GM12878 (cell line): Measurements from ENCODE around the gene SEMA3B. TPM values are rescaled to one million over a fixed set of nuclear protein-coding genes. Genes with fewer than 3 reads are reported as not detected.

ENCODE experiments used
- ATAC-seq: fragments of 200-7000 bp; cut with Tn5 transposase; 3 replicates; pipeline ENCODE4 v1.9.1; 2020; ENCODE audit warnings: mild to moderate bottlenecking, moderate library complexity
- BruUV-seq: library from RNA; stranded (reverse); fragments of 400-500 nt; replicated peaks from 2 replicates; lab custom pipeline; 2021; lab: Mats Ljungman, UMichigan
- CTCF ChIA-PET: fragments of 300-600 bp; sonication (Branson Sonifier 250); formaldehyde crosslinking; extraction: SDS; loops from one replicate; lab custom pipeline; 2021; ENCODE audit warnings: inconsistent platforms; lab: Yijun Ruan, JAX
- POLR2A ChIA-PET: fragments of 350-600 bp; formaldehyde crosslinking; extraction: SDS; loops from one replicate; lab custom pipeline; 2021; ENCODE audit warnings: inconsistent platforms; lab: Charles Lee
- RAD21 ChIA-PET: fragments of 300-600 bp; sonication (Branson Sonifier 250); formaldehyde crosslinking; loops from one replicate; lab custom pipeline; 2023; ENCODE audit warnings: antibody characterized with exemption; ENCODE audit not compliant: unreplicated experiment; lab: Charles Lee
- SMC1A ChIA-PET: fragments of 300-600 bp; sonication (Branson Sonifier 250); formaldehyde crosslinking; loops from one replicate; lab custom pipeline; 2023; ENCODE audit not compliant: unreplicated experiment, uncharacterized antibody; lab: Charles Lee
- DNase-seq: peaks from one replicate; pipeline ENCODE4 v3.0.0-alpha.2; 2011; ENCODE audit warnings: low read depth, low spot score
- FAIRE-seq: peaks from 3 replicates; lab custom pipeline; 2011; peaks lifted over from hg19 to GRCh38; lab: Jason Lieb, UNC
- H2AFZ ChIP-seq: 2 replicates; pipeline ENCODE4 v1.6.0; 2011; ENCODE audit warnings: low read depth, low read length, control low read depth; ENCODE audit not compliant: control insufficient read depth
- H3K27ac ChIP-seq: 2 replicates; pipeline ENCODE4 v1.5.1; 2011; ENCODE audit warnings: control low read depth; ENCODE audit not compliant: control insufficient read depth, insufficient read depth
- H3K27me3 ChIP-seq, 2 experiments: replicated peaks in 1 of 2; 2 replicates each; pipeline versions ENCODE4 v1.6.0 to v1.6.1; 2011; ENCODE audit warnings: low read length in 1 of 2; ENCODE audit not compliant: control insufficient read depth in 2 of 2, insufficient read depth in 2 of 2
- H3K36me3 ChIP-seq, 2 experiments: 2 replicates each; pipeline ENCODE4 v1.5.1; 2011; ENCODE audit warnings: low read length in 1 of 2; ENCODE audit not compliant: control insufficient read depth in 2 of 2, insufficient read depth in 2 of 2
- H3K4me1 ChIP-seq: 2 replicates; pipeline ENCODE4 v1.6.1; 2011; ENCODE audit warnings: mild to moderate bottlenecking, low read length, moderate library complexity, mixed read lengths; ENCODE audit not compliant: control insufficient read depth, insufficient read depth
- H3K4me2 ChIP-seq: 2 replicates; pipeline ENCODE4 v1.6.0; 2011; ENCODE audit warnings: control low read depth; ENCODE audit not compliant: control insufficient read depth, insufficient read depth
- H3K4me3 ChIP-seq: fragments of 200-600 bp; sonication (generic); 2 replicates; pipeline ENCODE4 v1.5.1; 2016
- H3K79me2 ChIP-seq: 2 replicates; pipeline ENCODE4 v1.6.0; 2011; ENCODE audit warnings: low read length; ENCODE audit not compliant: control insufficient read depth, insufficient read depth
- H3K9ac ChIP-seq: 2 replicates; pipeline ENCODE4 v1.8.0; 2011; ENCODE audit warnings: low read length, control low read depth, mixed read lengths; ENCODE audit not compliant: control insufficient read depth, insufficient read depth
- H3K9me3 ChIP-seq: replicated peaks from 3 replicates; pipeline ENCODE4 v1.5.1; 2011; ENCODE audit warnings: mild to moderate bottlenecking, low read length; ENCODE audit not compliant: control insufficient read depth, insufficient read depth
- H4K20me1 ChIP-seq: 2 replicates; pipeline ENCODE4 v1.6.0; 2011; ENCODE audit not compliant: control insufficient read depth, insufficient read depth
- NFYB ChIP-seq: IDR thresholded peaks from 2 replicates; pipeline ENCODE4 v1.6.1; 2011; ENCODE audit warnings: low read depth, mild to moderate bottlenecking, low read length, improper control_type of control experiment, moderate library complexity; ENCODE audit not compliant: insufficient read depth
- RAD51 ChIP-seq: fragments of 450-650 bp; IDR thresholded peaks from 2 replicates; pipeline ENCODE4 v1.6.1; 2016; ENCODE audit warnings: moderate library complexity, mild to moderate bottlenecking, inconsistent platforms
- RCOR1 ChIP-seq: conservative IDR thresholded peaks from 2 replicates; pipeline ENCODE4 v1.6.1; 2012; ENCODE audit warnings: low read depth, low read length, improper control_type of control experiment
- SPI1 ChIP-seq: IDR thresholded peaks from 2 replicates; pipeline ENCODE4 v1.6.1; 2011; ENCODE audit warnings: low read depth, mild to moderate bottlenecking, low read length, moderate library complexity, borderline replicate concordance; ENCODE audit not compliant: insufficient read depth
- WGBS: methylation state at CpG from one replicate; pipeline ENCODE4 v1.1.6; 2016; ENCODE audit warnings: low lambda C conversion rate; ENCODE audit not compliant: insufficient replicate concordance, insufficient coverage; ENCODE audit errors: missing lambda C conversion rate; 5-methylcytosine and 5-hydroxymethylcytosine counted together
- in situ Hi-C: fragments of 300-500 bp; cut with MboI; formaldehyde crosslinking; loops from 9 replicates; pipeline ENCODE4 v1.14.3; 2018; ENCODE audit warnings: mixed read lengths
- intact Hi-C: fragments of 100-400 bp; cut with micrococcal nuclease; formaldehyde crosslinking; loops from one replicate; pipeline ENCODE4 v1.14.2; 2022; ENCODE audit not compliant: unreplicated experiment
- polyA plus RNA-seq, 11 experiments: library from polyadenylated mRNA; depleted of rRNA in 4 of 11; unstranded in 6 of 11; stranded (reverse) in 5 of 11; fragments of >200 nt; fragmentation: Nextera tagmentation in 4 of 11; fragmentation: Illumina TruSeq in 1 of 11; extraction: Ambion mirVana in 4 of 11; extraction: Trizol in 1 of 11; gene quantifications; 1 replicate in 1 of 11; 2 replicates in 10 of 11; pipeline versions ENCODE4 v1.2.1 to v1.2.3, GENCODE V29; 2011 to 2016; ENCODE audit warnings: inconsistent platforms in 2 of 11, missing spikeins in 2 of 11, low read depth in 1 of 11
- total RNA-seq, 4 experiments: library from RNA; depleted of rRNA in 3 of 4; stranded (reverse); fragments of >200 nt in 3 of 4; fragmentation: Illumina TruSeq in 1 of 4; extraction: Trizol in 1 of 4; gene quantifications; 2 replicates each; pipeline versions ENCODE4 v1.2.1 to v1.2.3, GENCODE V29; 2013 to 2021
- TF ChIP-seq, protein P1 (sequence below): IDR thresholded peaks from 2 replicates; pipeline ENCODE4 v1.6.1; 2012; ENCODE audit warnings: improper control_type of control experiment, low read depth, low read length; ENCODE audit not compliant: insufficient replicate concordance
- TF ChIP-seq, protein P2 (sequence below): fragments of 450-650 bp; formaldehyde crosslinking; IDR thresholded peaks from 2 replicates; pipeline ENCODE4 v1.4.0; 2020; ENCODE audit warnings: mild to moderate bottlenecking, moderate library complexity
- TF ChIP-seq, protein P3 (sequence below): fragments of 450-650 bp; formaldehyde crosslinking; IDR thresholded peaks from 2 replicates; pipeline ENCODE4 v1.5.0; 2022; ENCODE audit warnings: mild to moderate bottlenecking, missing genetic modification characterization
- TF ChIP-seq, protein P4 (sequence below): fragments of 450-650 bp; IDR thresholded peaks from 2 replicates; pipeline ENCODE4 v1.6.1; 2017; ENCODE audit warnings: low read depth, mild to moderate bottlenecking, moderate library complexity

Gene SEMA3B
- total and polyA plus RNA-seq, 10 of the 15 experiments (the other 5 are each of a cell fraction or from before 2014, with no cell fraction given): 0.06 to 0.59 (median 0.14) TPM; not detected in 2

DNA sequence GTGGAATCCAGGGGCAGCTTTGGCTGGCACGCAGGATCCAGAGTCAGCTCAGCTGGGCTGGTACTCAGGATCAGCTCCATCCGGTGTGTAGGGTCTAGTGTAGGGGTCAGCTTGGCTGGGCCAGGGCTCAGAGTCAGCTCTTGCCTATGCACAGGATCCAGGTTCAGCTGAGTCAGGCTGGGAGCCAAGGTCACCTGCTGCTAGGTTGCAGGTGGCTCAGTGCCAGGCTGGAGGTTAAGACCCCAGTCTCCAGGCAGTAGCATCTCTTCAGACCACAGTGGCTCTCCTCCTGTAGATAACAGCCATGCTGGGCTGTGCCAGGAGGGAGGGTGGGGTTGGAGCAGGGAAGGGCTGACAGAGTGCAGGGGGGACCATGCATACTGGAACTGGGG is 28.4 kb downstream of the SEMA3B start:
- BruUV-seq: no TSS peak
- intact Hi-C loops (loop anchor here (5.0 kb wide), 1 partner anchor 40 kb away; no protein-coding TSS in a partner anchor), in situ Hi-C loops (no loop called here)
- Histone ChIP-seq H2AFZ (no peak overlapping the region), H3K9ac (no peak overlapping the region), H3K4me3 (no peak overlapping the region), H3K36me3 (no peaks in the 10 kb centered on the region), H3K27me3 (no peaks in the 10 kb centered on the region), H3K4me1 (peaks cover 4% of the 10 kb centered on the region), H3K4me2 (no peak overlapping the region; the same call in 1 of the 2 replicates), H3K9me3 (no peaks in the 10 kb centered on the region), H4K20me1 (no peaks in the 10 kb centered on the region), H3K27ac (no peak overlapping the region), H3K79me2 (peaks cover 2% of the 10 kb centered on the region; the same call in 1 of the 2 replicates)
- no peak for ATAC-seq
- WGBS: 100% methylated on average over 2 of the region's 2 CpGs
- SMC1A ChIA-PET: no interaction called here
- FAIRE-seq: no peak
- POLR2A ChIA-PET: interaction anchor here (2.7 kb wide), 1 partner anchor 53 kb away, joined by 11 read pairs; the partner anchor contains the start of genes CYB561D2 and NPRL2
- CTCF ChIA-PET: interaction anchor here (3.2 to 3.5 kb wide), 2 partner anchors 27 to 37 kb away, joined by 10 to 22 read pairs; no protein-coding TSS in a partner anchor
- RAD21 ChIA-PET: interaction anchor here (0.9 to 1.2 kb wide), 3 partner anchors 27 to 39 kb away, joined by 3 read pairs; no protein-coding TSS in a partner anchor
- DNase-seq: no peak
- TF ChIP-seq, protein P1, sequence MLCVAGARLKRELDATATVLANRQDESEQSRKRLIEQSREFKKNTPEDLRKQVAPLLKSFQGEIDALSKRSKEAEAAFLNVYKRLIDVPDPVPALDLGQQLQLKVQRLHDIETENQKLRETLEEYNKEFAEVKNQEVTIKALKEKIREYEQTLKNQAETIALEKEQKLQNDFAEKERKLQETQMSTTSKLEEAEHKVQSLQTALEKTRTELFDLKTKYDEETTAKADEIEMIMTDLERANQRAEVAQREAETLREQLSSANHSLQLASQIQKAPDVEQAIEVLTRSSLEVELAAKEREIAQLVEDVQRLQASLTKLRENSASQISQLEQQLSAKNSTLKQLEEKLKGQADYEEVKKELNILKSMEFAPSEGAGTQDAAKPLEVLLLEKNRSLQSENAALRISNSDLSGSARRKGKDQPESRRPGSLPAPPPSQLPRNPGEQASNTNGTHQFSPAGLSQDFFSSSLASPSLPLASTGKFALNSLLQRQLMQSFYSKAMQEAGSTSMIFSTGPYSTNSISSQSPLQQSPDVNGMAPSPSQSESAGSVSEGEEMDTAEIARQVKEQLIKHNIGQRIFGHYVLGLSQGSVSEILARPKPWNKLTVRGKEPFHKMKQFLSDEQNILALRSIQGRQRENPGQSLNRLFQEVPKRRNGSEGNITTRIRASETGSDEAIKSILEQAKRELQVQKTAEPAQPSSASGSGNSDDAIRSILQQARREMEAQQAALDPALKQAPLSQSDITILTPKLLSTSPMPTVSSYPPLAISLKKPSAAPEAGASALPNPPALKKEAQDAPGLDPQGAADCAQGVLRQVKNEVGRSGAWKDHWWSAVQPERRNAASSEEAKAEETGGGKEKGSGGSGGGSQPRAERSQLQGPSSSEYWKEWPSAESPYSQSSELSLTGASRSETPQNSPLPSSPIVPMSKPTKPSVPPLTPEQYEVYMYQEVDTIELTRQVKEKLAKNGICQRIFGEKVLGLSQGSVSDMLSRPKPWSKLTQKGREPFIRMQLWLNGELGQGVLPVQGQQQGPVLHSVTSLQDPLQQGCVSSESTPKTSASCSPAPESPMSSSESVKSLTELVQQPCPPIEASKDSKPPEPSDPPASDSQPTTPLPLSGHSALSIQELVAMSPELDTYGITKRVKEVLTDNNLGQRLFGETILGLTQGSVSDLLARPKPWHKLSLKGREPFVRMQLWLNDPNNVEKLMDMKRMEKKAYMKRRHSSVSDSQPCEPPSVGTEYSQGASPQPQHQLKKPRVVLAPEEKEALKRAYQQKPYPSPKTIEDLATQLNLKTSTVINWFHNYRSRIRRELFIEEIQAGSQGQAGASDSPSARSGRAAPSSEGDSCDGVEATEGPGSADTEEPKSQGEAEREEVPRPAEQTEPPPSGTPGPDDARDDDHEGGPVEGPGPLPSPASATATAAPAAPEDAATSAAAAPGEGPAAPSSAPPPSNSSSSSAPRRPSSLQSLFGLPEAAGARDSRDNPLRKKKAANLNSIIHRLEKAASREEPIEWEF: no peak
- TF ChIP-seq, protein P2, sequence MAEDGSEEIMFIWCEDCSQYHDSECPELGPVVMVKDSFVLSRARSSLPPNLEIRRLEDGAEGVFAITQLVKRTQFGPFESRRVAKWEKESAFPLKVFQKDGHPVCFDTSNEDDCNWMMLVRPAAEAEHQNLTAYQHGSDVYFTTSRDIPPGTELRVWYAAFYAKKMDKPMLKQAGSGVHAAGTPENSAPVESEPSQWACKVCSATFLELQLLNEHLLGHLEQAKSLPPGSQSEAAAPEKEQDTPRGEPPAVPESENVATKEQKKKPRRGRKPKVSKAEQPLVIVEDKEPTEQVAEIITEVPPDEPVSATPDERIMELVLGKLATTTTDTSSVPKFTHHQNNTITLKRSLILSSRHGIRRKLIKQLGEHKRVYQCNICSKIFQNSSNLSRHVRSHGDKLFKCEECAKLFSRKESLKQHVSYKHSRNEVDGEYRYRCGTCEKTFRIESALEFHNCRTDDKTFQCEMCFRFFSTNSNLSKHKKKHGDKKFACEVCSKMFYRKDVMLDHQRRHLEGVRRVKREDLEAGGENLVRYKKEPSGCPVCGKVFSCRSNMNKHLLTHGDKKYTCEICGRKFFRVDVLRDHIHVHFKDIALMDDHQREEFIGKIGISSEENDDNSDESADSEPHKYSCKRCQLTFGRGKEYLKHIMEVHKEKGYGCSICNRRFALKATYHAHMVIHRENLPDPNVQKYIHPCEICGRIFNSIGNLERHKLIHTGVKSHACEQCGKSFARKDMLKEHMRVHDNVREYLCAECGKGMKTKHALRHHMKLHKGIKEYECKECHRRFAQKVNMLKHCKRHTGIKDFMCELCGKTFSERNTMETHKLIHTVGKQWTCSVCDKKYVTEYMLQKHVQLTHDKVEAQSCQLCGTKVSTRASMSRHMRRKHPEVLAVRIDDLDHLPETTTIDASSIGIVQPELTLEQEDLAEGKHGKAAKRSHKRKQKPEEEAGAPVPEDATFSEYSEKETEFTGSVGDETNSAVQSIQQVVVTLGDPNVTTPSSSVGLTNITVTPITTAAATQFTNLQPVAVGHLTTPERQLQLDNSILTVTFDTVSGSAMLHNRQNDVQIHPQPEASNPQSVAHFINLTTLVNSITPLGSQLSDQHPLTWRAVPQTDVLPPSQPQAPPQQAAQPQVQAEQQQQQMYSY (CRISPR knock-in tag): no peak
- TF ChIP-seq RAD51: no peak
- TF ChIP-seq, protein P3, sequence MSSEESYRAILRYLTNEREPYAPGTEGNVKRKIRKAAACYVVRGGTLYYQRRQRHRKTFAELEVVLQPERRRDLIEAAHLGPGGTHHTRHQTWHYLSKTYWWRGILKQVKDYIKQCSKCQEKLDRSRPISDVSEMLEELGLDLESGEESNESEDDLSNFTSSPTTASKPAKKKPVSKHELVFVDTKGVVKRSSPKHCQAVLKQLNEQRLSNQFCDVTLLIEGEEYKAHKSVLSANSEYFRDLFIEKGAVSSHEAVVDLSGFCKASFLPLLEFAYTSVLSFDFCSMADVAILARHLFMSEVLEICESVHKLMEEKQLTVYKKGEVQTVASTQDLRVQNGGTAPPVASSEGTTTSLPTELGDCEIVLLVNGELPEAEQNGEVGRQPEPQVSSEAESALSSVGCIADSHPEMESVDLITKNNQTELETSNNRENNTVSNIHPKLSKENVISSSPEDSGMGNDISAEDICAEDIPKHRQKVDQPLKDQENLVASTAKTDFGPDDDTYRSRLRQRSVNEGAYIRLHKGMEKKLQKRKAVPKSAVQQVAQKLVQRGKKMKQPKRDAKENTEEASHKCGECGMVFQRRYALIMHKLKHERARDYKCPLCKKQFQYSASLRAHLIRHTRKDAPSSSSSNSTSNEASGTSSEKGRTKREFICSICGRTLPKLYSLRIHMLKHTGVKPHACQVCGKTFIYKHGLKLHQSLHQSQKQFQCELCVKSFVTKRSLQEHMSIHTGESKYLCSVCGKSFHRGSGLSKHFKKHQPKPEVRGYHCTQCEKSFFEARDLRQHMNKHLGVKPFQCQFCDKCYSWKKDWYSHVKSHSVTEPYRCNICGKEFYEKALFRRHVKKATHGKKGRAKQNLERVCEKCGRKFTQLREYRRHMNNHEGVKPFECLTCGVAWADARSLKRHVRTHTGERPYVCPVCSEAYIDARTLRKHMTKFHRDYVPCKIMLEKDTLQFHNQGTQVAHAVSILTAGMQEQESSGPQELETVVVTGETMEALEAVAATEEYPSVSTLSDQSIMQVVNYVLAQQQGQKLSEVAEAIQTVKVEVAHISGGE (CRISPR knock-in tag): no peak
- TF ChIP-seq RCOR1: no peak
- TF ChIP-seq, protein P4, sequence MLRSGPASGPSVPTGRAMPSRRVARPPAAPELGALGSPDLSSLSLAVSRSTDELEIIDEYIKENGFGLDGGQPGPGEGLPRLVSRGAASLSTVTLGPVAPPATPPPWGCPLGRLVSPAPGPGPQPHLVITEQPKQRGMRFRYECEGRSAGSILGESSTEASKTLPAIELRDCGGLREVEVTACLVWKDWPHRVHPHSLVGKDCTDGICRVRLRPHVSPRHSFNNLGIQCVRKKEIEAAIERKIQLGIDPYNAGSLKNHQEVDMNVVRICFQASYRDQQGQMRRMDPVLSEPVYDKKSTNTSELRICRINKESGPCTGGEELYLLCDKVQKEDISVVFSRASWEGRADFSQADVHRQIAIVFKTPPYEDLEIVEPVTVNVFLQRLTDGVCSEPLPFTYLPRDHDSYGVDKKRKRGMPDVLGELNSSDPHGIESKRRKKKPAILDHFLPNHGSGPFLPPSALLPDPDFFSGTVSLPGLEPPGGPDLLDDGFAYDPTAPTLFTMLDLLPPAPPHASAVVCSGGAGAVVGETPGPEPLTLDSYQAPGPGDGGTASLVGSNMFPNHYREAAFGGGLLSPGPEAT: no peak
- TF ChIP-seq NFYB: no peak
- TF ChIP-seq SPI1: no peak
